Stimulated activated CD8-positive, alpha-beta memory T cell treated with anti-CD3 and anti-CD28 coated beads, Interleukin-4, amount 100 ng/mL, for 4 hours (primary cell): ENCODE results near the gene PDRG1.
"Not testable (repeated sequence)": the region's sequence is repeated elsewhere in the genome, so short reads cannot be mapped to it uniquely, and the experiment has no call there.

Experiments
- DNase-seq, 2 donors: peaks; one replicate each; pipeline ENCODE4 v3.0.0-alpha.2; 2020; ENCODE audit warnings: low read depth in 2 of 2, low spot score in 1 of 2

PDRG1 gene

DNA sequence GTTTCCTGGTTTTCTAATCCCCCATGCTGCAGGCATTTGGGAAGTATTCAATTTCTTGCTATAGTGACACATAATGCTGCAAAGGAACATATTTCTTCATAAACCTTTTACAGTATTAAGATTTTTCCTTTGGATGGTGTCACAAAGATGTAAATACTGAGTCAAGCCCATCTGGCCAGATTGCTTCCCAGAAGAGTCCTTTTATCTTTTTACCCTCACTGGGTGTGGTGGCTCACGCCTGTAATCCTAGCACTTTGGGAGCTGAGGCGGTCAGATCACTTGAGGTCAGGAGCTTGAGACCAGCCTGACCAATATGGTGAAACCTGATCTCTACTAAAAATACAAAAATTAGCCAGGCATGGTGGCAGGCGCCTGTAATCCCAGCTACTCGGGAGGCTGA is 22.2 kb downstream of the PDRG1 start:
- DNase-seq = not testable (repeated sequence)

DNA sequence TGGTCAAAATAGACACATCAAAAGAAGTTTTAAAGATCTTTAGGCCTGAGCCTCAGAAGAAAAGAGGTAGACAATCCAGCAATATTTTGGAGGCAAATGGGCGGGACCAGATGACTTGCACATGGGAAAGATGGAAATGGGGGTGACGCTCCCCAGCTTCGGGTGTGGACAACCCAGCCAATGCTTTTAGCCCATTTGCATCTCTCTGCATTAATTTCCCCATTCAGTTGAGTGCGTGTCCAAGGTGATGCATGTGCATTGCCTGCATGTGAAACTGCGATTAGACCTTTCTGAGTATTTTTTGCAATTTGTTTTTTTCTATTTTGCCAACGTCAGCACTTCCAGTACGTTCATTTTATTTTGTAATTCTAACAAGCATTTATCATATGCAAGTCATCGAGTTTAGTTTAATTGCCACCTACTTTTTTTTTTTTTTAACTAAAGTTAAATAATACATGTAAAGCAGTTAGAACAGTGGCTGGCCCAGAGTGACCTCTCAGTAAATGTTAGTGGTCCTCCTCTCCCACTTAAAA is 24.2 kb downstream of the PDRG1 start:
- no peak for DNase-seq

DNA sequence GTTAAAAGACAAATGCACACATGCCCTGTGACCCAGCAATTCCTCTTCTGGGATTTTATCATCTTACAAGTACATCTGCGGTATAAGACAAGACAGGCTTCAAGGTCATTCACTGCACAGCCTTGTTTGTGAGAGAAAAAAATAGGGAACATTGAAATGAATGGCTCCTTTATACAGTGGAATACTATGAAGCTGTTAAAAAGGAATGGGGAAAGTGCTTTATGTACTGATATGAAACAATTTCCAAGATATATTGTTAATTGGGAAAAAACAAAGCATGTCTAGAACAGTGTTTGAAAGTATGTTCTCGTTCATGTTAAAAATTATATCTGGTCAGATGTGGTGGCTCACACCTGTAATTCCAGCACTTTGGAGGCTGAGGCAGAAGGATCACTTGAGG is 25.4 kb downstream of the PDRG1 start:
- DNase-seq = no peak

DNA sequence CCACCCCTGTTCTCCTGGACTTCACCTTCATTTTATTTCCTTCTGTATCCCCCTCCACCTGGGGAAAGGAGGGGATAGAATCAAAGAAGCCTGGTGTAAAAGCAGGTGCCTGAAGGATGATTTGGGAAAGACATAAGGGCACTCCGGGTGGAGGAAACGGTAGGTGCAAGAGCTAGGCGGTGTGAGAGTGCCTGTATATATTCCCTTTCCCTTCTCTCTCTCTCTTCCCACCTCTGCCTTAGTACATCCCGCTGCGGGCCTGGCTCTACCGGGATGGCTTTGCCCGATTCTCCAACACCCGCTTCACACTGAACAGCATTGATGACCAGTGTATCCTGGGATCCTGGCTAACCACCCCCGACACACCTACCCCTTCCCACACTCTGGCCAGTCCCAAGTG is 26.2 kb downstream of the PDRG1 start:
- no peak for DNase-seq

DNA sequence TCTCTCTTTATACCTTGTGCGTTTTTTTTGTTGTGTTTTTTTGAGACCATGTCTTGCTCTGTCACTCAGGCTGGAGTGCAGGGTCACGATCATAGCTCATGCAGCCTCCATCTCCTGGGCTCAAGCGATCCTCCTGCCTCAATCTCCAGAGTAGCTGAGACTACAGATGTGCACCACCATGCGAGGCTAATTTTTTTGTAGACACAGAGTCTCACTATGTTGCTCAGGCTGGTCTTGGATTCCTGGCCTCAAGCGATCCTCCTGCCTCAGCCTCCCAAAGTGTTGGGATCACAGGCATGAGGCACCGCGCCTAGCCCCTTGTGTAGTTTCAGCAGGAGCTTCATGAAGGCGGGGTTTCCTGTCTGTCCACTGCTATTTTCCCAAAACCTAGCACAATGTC is 27.3 kb downstream of the PDRG1 start:
- DNase-seq = no peak

DNA sequence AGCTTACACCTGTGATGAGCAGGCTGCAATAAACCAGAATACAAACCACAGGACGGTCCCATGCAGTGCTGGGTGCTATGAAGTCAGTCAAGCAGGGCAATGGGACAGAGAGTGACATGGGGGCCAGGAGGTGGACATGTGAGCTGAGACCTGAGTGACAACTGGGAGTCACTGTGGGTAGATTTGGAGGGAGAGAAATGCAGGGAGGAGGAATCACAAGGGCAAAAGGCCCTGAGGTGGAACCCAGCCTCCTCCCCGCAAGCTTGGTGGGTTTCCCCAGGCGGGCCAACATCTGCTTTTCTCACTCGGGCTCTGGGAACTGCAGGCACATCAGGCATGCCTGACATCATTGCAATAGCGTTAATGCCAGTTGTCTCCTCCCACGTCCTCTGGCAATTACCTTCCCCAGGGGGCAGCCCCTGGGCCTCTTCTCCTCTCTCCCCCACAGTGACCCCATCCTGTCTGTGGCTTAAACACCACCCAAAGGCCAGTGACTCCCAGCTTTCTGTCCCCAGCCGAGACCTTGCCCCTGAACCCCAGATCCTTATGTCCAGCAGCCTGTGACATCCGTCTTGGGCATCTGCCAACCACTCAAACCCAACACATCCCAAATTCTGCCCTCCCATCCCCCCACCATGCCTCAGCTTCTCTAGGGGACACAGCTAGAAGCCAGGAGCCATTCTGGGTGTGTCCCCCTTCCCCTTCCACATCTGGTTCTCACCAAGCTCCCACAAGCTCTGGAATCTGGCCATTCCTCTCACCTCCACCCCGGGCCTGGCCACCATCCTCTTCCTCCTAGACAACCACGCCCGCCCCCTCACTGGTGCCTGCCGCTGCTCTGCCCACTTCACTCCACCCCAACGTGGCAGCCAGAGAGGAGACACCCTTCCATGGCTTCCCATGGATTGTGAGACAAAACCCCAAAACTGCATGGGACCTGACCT is 28.2 kb downstream of the PDRG1 start:
- DNase-seq = no peak

DNA sequence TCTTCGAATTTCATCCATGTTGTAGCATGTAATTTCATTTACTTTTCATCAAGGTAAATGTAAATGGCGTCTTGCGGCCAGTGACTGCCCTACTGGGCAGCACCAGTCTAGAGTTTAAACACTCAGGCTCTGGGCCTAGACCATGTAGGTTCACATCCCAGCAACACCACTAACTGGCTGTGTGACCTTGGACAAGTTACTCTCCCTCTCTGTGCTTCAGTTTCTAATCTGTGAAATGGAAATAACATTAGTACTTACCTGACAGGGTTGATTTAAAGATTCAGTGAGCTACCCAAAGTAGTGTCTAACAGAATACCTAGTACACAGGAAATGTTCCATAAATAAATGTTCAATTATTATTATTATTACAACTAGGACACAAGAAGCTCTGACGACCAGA is 29.3 kb downstream of the PDRG1 start:
- no peak for DNase-seq

DNA sequence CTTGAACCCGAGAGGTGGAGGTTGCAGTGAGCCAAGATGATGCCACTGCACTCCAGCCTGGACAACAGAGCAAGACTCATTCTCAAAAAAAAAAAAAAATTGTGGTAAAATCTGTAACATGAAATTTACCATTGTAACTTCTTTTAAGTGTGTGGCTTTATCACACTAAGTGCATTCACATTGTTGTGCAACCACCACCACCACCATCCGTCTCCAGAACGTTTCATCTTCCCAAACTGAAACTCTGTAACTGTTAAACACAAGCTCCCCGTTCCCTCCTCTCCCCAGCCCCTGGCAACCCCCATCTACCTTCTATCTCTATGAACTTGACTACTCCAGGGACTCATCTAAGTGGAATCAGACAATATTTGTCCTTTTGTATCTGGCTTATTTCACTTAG is 29.7 kb downstream of the PDRG1 start:
- DNase-seq = no peak

DNA sequence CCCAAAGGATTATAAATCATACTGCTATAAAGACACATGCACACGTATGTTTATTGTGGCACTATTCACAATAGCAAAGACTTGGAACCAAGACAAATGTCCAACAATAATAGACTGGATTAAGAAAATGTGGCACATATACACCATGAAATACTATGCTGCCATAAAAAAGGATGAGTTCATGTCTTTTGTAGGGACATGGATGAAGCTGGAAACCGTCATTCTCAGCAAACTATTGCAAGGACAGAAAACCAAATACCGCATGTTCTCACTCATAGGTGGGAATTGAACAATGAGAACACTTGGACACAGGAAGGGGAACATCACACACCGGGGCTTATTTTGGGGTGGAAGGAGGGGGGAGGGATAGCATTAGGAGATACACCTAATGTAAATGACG is 30.4 kb downstream of the PDRG1 start:
- DNase-seq = not testable (repeated sequence)

DNA sequence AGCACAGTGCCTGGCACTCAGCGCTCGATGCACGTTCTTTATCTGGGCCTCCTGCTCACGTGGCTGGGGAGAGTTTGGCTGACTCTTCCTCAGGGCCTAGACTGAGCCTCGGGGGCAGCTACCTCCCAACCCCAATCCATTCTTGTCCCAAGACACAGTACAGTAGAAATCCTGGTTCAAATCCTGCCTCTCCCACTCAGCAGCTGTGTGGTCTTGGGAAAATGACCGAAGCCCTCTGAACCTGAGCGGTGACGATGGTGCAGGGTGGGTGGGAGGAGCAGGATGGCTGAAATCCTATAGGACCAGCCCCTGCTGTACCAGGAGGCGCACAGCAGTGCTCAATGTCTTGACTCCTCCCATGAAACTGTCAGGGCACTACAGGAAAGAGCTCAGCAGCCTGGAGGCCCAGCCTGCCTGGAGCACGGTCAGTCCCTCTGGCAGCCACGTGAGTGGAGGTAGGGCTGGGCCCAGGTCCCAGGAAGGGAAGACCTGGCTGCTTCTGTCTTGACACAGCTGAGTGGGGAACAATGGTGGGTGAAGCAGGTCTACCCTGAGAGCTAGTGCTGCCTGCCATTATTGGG is 31.5 kb downstream of the PDRG1 start:
- no peak for DNase-seq

DNA sequence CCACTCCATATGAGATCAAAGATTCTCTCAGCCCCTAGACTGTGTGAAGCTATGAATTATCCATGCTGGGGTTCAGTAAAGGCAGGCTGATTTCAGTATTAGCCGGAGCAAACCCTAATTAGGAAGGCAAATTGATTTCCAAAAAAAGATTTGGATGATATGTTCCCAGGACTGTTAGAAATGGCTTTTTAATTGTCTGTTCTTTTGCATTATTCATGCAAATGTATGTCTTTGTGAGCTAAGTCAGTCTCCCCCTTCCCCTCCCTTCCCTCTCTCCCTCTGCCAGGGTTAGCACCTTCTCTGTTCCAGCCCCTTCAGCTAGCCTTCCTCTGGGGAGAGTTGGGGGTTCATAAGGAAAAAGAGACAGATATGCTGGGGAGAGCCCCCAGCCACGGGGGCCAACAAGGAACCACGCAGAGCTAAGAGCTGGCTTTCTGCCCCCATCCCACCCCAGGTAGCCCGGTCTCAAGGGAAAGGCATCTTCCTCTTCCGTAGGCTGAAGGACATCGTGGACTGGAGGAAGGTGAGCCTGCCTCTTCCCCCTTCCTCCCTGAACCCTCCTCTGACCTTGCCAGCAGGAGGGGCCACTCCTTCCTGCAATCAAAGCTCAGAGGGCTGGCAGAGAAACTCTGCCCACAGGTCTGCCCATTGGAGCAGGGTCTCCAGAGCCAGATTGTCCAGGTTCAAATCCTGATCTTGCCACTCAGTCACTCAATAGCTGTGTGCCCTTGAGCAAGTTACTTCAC is 32.3 kb downstream of the PDRG1 start:
- DNase-seq = no peak

DNA sequence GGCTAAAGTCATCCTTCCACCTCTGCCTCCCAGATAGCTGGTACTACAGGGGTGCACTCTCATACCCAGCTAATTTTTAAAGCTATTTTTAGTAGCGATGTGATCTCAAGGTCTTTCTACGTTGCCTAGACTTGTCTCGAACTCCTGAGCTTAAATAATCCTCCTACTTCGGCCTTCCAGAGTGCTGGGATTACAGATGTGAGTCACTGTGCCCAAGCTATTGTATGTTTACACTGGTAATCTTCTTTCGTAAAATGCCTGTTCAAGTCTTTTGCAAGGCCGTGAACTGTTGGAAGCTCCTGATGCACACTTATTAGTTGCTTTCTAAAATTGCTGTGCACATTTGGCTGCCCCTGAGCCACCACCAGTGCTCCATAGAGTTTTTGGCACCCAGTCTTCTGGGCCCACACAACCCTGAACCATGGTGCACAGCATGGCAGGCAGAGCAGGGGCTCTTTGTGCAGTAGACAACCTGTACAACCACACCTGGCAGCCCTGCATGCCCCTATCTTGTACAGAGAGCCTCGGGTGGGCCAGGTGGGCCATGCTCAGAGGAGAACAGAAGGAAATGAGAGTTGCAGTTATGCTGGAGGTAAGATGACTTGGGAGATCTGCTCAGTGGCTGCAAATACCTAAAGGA is 33.3 kb downstream of the PDRG1 start:
- DNase-seq = no peak

DNA sequence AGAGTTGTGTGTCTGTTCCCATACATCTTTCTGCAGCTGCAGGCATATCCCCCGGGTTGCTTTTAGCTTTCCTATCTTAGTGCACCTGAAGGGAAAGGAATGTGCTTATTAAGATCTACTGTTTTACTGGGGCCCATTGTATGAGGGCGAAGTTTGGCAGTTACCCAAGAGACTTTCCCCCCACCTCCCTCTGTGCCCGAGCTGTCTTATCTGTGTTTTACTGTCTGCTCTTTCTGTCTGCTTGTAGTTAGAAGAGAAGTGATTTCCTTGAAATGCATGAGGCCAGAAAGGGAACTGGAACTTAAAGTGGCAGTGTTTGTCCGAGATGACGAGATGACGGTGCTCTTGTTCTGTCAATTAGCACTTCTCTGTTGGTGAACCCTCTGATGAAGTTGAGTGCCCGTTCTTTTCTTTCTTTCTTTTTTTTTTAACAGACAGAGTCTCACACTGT is 33.9 kb downstream of the PDRG1 start:
- DNase-seq = not testable (repeated sequence)

DNA sequence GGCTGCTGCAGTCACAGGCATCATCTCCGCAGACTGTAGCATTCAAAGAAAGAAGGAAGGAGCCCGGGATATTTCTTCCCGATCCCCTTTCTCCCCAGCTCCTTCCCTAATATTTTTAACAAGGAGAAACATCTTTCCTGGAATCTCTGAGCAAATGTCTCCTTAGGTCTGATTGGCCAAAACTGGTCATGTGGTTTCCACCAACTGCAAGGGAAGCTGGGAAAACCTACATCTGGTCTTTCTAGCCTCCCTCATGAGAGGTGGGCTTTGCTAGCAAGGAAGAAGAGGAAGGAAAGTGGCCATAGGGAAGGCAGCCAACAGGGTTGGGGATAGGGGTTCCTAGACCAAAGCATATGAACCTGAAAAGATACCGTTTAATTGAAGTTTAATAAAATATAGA is 35.1 kb downstream of the PDRG1 start:
- no peak for DNase-seq

DNA sequence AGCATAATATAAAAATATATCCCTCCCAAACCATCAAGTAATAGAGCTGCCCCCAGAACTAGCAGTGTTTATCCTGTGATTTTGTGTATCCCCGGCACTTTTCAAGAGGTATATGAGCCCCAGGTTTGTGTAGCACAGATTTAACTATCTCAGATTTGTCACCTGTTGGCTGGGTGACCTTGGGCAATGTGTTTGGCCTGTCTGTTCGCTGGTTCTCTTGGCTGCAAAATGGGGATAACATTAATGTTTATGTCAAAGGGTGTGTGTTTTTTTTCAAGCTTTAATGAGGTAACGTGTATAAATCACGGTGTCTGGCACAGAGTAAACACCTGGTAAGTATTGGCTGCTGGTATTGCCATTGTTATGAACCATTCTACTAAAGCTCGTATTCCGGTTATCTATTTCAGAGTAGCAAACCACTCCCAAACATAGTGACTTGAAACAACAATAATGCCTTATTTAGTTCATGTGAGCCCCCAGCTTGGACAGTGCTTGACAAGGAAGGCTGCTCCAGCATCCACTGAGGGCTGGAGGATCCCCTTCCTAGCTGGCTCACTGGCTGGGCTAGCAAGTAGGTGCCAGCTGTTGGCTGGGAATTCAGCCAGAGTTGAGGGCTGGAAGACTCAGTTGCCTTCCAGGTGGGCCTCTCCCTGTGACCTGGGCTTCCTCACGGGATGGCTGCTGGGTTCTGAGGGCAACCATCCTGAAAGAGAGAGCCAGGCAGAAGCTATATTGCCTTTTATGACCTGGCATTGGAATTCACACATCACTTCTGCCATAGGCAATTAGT is 36.2 kb downstream of the PDRG1 start:
- DNase-seq = no peak

DNA sequence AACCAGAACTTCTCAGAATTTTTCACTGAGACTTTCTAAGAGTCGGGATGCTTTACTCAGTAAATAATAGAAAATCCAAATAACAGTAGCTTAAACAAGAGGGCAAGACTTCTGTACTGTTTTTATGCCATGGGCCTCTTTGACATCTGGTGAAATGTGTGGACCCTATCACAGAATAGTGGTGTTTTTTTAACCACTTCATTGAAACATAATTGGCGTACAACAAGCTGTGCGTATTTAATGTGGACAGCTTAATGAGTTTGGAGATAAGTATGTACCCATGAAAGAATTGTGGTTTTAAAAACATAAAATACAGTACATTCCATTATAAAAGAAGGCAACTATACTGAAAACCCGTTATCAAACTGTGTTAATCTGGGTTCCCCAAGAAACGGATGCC is 37.7 kb downstream of the PDRG1 start:
- DNase-seq = no peak

DNA sequence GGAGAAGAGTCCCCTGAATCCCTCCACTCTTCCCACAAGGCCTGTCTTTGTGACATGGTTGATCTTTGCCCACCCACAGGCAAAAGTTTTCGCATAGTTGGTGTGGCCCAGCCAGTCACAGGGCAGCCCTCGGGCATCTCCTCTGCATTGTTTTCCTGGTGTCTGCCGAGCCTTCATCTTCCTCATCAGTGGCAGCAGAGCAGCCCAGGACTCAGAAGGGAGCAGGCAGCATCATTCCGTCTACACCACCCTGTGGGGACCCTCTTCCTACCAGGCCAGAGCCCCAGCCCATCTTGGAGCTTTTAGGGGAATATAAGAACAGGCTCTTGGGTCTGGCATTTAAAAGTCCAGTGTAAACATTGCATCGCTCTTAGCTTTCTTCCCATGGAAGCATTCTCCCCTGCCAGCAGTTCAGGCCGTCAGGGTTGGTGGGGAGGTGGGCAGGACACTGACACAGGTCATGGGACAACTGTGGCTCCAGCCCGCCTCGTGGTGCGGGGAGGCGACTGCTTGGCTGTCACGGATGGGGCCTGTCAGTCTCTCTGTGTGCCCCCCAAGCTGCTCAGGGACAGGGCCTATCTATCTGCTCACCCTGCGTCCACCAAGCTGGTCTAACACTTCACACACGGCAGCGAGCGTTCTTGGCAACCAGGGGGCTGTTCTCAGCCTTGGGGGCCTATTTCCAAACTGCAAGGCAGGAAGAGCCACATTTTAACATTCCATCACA is 38.3 kb downstream of the PDRG1 start:
- no peak for DNase-seq

DNA sequence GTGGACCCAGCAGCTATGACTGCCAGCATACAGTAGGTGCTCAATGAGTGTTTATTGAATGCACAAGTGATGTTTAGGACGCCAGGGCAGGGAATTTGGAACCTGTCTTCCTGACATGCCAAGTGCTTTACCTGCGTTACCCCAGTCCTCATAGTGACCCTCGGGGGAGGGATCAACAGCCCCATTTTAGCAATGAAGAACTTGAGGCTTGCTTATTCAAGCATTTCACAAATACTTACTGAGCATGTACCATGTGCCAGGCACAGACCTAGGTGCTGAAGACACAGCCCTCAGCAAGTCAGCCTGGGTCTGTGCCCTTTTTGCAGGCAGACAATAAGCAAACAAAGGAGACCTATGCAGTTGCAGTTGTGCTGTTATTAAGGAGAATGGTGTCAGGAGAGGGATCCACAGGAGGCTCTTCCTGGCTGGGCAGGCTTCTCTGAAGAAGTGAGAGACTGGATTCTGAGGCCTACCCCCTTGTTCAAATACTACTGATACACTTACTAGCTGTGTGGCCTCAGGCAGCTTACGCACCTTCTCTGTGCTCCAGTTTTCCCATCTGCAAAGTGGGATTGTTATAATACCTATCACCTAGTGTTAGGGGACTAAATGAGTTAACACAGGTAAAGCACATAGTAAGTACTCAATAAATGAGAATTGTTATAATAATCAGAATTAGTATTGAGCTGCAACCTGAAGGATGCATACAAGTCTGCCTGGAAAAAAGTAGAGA is 41.6 kb downstream of the PDRG1 start:
- DNase-seq = no peak
